ENCODE data around the gene IL12RB1.

DNA sequence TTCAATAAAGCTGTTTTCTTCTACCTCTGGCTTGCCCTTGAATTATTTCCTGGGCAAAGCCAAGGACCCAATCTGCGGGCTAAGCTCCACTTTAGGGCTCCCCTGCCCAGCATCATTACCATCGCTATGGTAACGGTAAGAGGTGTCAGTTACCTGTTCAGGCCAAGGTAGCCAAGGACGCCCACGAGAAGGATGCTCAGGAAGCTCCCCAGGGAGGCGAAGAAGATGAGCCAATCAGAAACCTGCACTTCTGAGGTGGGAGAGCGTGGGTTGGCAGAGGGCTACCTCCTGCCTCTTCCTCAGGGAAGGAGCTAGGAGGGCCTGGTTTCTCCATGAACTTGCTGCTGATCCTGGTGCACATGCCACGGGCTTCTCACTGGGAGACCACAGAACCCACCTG, 24.7 kb downstream of the IL12RB1 start:
- TF ChIP-seq, protein P1, sequence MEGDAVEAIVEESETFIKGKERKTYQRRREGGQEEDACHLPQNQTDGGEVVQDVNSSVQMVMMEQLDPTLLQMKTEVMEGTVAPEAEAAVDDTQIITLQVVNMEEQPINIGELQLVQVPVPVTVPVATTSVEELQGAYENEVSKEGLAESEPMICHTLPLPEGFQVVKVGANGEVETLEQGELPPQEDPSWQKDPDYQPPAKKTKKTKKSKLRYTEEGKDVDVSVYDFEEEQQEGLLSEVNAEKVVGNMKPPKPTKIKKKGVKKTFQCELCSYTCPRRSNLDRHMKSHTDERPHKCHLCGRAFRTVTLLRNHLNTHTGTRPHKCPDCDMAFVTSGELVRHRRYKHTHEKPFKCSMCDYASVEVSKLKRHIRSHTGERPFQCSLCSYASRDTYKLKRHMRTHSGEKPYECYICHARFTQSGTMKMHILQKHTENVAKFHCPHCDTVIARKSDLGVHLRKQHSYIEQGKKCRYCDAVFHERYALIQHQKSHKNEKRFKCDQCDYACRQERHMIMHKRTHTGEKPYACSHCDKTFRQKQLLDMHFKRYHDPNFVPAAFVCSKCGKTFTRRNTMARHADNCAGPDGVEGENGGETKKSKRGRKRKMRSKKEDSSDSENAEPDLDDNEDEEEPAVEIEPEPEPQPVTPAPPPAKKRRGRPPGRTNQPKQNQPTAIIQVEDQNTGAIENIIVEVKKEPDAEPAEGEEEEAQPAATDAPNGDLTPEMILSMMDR (IDR thresholded peaks at IDR 0.05 in 2 of 3, conservative IDR thresholded peaks at IDR 0.05 in 1 of 3; ENCODE audit: control insufficient read depth in 2 of 3, extremely low read depth in 1 of 3, insufficient read depth in 1 of 3, low read depth in 3 of 3, low read length in 3 of 3), result no peak
- TF ChIP-seq POLR2AphosphoS5 (IDR thresholded peaks at IDR 0.05; ENCODE audit: low read length) (no peak), FOS (IDR thresholded peaks at IDR 0.05; ENCODE audit: borderline replicate concordance, extremely low read depth, insufficient read length) (no peak), CREM (IDR thresholded peaks at IDR 0.05; ENCODE audit: low read depth) (no peak), RCOR1 (conservative IDR thresholded peaks at IDR 0.05; ENCODE audit: low read depth, low read length) (no peak), HCFC1 (IDR thresholded peaks at IDR 0.05; ENCODE audit: low read length) (no peak), JUND (IDR thresholded peaks at IDR 0.05; ENCODE audit: low read depth, low read length) (no peak)
- TF ChIP-seq, protein P2, sequence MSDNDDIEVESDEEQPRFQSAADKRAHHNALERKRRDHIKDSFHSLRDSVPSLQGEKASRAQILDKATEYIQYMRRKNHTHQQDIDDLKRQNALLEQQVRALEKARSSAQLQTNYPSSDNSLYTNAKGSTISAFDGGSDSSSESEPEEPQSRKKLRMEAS (IDR thresholded peaks at IDR 0.05; ENCODE audit: low read depth, low read length), result no peak

Measured in GM12878 (cell line).